HL-60/S4 (cell line): ENCODE data around the gene HPCAL1.

ENCODE experiments used
- in situ Hi-C: fragments of 300-500 bp; cut with MboI; formaldehyde crosslinking; loops from 2 replicates; pipeline ENCODE4 v1.14.3; 2022; ENCODE audit warnings: low sequenced_read_pairs

HPCAL1 gene

DNA sequence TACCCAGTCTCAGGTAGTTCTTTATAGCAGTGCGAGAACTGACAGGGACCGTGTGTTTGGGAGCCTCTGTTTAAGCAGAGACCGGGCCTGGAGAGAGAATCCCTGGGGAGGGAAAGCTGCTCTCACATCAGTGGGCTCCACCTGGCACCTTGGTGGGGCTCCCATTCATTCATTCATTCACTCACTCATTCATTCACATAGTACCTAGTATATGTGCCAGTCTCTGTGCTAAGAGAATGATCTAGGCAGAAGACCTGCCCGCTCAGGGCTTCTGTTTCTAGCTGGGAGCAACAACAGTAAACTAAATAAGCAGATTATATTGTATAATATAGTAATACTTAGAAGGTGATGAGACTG, 17.8 kb downstream of the HPCAL1 start:
- in situ Hi-C loops: no loop called here

DNA sequence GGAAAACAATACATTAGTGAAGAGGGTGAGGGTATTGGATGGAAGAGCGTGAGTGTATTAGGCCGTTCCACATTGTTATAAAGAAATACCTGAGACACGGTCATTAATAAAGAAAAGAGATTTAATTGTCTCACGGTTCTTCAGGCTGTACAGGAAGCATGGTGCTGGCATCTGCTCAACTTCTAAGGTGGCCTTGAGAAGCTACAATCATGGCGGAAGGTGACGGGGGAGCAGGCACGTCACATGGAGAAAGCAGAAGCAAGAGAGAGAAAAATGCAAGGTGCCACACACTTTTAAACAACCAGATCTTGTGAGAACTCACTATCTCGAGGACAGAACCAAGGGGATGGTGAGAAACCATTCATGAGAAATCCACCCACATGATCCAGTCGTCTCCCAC, 18.2 kb downstream of the HPCAL1 start:
- in situ Hi-C loops: no loop called here

DNA sequence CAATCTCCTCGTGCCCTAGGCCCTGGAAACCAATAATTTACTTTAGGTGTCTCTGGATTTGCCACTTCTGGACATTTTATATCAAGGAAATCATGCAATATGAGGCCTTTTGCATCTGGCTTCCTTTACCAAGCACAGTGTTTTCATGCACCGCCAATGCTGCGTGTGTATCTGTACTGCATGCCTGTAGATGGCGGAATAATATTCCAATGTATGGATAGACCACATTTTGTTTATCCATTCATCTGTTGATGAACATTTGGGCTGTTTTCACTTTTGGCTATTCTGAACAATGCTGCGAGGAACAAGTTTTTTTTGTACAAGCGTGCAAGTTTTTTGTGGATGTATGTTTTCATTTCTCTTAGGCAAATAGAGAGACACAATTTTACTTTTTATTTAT, 18.9 kb downstream of the HPCAL1 start:
- in situ Hi-C loops: no loop called here

DNA sequence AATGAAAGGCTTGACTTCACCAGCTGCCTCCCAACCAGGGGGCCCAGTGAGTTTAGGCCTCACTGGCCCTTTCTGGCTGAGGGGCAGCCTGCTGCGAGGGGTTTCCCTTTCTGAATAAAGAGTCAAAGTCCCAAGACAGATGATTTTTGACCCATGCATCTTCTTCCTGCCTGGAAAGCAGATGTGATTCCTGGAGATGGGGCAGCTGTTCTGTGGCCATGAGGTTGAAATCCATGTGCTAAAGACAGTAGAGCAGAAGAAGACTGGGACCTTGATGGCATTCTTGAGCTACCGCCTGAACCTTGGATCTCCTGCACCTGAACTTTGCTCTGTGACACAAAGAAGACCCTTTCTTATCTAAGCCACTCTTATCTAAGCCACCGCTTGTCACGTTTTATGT, 19.8 kb downstream of the HPCAL1 start:
- in situ Hi-C loops: no loop called here

DNA sequence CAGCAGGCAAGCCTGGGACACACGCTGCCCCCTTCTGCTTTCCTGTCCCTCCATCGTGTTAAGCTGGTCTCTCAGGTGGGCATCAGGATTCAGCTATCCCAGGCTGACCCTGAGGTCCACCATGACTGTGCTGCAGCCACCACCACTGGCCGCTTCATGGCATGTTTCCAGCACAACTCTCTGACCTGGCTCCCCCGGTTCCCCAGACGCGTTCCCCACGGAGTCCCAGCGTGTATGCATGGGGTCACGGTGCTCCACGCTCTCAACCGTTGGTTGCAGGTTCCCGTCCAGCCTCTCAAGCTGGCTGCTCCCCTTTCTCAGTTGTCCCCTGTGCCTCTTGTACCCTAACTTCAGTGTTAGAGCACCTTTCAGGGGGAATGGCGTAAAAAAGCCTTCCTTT, 20.3 kb downstream of the HPCAL1 start:
- in situ Hi-C loops: no loop called here

DNA sequence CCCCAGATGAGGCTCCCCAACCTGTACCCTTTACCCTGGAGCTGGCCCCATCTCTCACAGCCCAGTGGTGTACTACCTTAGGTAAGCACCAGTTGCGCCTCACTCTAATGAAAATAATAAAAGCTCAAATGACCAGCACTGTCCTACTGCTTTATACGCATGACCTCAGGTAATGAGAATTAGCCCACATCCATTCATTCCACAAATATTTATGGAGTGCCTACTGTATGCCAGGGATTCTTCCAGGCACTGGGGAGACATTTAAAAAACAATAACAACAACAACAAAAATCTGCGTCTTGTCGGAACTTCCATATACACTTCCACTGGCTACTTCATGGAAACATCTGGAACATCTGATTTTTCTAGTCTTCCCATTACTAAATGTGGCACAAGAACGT, 20.8 kb downstream of the HPCAL1 start:
- in situ Hi-C loops: no loop called here

DNA sequence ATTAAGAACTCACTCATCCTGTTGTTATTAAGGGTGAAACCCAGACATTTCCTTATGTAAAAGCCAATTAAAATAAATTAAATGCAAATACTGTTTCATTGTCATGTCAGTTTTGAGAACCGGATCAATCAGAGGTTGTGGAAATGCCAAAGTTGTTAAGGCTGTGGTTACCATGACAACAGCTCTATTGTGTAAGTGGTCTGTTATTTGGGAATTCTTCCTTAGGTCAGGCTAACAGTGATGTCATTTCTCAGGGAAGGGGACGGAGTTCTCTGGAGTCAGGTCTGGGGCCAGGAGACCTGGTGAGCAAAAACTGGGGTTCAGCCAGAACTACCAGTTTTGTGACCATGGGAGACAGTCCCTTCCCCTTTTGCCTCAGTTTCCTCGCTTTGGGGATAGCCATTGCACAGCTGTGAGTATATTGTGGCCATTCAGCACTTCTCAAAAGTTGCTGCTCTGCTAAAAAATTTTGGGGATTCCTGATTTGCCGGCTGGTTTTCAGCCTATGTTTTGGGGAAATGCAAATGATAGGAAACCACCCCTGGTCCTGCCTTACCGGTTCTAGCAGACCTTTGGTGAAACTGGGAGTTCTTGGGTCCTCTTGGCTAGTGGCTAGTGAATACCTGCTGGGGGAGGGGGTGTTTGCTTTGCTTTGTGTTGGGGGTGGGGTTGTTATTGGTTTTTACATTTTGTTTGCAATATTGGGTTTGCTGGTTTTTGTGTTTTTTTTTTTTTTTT, 21.6 kb downstream of the HPCAL1 start:
- in situ Hi-C loops: no loop called here

DNA sequence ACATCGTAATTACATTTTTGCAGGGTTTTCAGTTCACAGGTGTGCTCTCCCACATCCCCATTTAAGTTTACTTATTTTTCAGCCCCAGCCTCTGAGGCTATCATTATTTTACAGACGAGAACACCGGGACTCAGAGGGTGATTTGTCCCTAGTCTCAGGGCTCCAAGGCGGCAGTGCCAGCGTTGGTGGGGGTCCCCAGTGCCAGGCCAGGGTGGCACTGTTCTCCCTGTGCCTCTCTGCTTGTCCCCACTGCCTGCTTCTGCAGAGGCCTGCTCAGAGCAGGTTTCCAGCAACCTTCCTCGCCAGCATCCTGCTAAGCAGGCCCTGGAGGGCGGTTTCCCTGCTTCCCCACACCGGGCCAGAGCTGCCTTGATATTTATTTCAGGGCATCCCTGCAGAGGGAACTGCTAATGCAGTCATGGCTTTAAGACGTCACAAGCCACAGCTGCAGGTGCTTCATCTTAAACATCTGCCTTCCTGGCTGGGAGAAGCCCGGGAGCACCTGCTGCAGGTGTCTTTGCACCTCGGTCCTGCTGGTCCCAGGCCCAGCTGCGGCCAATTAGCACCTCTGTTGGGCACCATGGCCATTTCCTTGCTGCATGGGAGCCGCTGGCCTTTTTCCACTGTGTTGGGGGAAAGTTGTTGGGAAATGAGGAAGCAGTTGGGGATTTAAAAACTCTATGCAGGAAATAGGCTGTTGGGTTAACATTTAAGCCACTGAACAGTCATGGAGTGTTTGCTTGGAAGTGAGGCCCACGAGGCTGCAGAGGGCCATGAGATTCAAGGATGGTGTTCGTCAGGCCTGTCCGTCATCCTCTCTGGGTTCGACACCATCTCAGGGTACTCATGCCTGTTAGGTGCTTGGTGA, 22.8 kb downstream of the HPCAL1 start:
- in situ Hi-C loops: no loop called here

DNA sequence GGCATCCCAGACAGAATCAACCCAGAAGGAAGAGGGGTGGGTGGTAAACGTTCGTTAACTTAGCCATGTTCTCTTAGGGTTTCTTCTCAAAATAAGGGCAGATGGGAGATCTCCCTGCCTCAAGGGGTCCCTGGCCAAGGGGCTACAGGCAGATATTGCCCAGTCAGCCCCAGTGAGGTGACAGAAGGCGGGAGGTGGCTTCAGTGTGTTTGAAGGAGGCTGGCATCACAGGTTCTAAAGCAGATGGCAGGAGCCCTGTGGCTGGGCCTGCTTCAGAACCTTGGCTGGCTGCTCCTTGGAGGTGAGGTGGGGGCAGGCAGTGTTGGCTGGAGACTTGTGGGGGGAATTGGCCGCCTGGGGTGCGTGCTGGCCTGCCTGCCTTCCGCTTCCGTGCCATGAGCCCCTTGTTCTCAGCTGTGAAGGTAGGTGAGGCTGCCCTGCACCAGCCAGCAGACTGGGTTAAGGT, 23.5 kb downstream of the HPCAL1 start:
- in situ Hi-C loops: no loop called here

DNA sequence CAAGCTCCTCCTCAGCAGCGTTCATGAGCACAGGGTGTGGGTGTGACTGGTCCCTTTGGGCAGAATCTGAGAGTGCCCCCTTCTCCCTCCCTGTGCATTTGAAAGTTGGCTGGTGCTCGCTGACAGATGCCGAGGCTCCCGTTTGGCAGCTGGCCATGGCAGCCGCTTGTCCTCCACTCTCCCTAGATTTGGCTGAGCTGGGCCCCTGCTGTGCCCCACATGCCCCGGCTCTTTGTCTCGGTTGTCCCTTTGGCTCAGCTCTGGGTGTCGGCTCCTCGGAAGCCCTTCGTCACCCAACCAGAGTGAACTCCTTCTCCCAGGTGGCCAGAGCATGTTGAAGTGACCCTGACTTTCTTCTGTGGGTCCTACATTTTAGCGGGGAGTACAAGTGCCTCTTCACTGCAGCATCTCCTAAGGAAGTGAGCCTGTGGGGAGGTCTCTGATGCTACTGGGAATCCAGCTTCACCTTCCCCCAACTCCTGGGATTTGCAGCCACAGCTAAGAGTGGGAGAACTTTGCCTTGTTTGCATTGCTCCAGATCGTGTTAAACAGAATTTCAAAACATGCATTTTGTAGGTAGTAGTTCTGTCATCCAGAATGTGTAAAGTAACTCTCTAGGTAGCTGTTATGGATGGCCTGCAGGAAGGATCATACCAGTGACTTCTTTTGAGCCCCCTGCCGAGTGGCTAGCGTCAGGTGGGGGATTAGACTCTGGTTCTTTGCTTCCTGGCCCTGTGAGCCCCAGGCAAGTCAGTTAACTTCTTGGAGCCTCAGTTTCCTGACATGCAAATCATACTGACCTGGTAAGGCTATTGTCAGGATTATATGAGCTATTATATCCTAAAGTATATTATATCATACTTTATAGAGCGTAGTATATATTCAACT, 24.2 kb downstream of the HPCAL1 start:
- in situ Hi-C loops: no loop called here

DNA sequence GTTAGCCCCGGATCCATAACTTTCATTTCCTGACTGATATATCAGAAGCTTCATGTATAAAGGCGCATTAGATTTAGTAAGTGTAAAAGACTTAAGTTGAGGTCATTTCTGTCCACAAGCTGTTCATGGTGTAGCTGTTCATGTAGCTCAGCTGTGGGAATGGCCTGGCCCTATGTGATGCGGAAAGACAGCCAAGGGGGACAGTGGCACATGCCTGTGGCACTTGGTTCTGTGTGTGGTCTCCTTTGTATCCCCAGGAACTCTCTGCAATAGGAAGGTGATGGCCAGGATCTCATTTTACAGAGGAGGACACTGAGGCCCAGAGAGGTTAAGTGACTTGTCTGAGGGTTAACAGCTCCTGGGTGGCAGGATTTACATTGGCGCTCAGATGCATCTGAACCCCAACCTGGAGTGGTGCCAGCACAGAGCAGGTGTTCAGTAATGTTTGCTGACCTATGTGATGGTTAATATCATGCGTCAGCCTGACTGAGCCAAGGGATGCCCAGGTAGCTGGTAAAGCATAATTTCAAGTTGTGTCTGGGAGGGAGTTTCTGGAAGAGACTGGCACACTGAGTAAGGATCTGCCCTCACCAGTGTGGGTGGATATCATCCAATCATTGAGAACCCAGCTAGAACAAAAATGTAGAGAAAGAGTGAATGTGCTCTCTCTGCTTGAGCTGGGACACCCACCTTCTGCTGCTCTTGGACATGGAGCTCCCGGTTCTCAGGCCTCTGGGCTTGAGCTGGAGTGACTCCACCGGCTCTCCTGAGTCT, 25.4 kb downstream of the HPCAL1 start:
- in situ Hi-C loops: no loop called here

DNA sequence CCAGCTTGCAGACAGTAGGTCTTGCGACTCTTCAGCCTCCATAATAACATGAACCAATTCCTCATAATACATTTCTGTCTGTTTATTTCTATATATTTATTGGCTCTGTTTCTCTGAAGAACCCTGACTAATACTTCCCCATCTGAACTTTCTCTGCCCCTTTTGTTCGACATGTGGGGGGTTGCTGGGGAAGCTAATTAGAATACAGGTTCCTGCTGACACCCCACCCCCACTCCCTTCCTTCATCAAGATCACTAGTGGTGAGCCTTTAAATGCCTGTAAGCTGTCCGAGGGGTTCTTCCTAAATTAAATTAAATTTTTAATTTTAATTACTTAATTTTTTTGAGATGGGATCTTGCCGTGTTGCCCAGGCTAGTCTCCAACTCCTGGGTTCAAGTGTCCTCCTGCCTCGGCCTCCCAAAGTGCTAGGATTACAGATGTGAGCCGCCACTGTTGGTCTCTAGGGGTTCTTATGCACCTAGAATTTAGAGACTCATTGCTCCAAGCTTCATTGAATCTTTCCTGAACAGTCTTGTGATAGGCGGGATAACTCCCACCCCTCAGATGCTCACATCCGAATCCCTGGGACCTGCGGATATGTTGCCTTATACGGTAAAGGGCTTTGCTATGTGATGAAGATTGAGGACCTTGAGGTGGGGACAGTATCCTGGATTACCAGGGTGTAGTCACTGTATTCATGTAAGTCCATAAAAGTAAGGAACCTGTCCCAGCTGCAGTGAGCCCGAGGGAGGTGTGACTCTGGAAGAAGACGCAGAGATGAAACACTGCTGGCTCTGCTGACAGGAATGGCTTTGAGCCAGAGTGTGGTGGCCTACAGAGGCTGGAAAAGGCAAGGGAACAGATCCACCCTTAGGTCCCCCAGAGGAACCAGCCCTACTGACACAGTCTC, 26.2 kb downstream of the HPCAL1 start:
- in situ Hi-C loops: no loop called here

DNA sequence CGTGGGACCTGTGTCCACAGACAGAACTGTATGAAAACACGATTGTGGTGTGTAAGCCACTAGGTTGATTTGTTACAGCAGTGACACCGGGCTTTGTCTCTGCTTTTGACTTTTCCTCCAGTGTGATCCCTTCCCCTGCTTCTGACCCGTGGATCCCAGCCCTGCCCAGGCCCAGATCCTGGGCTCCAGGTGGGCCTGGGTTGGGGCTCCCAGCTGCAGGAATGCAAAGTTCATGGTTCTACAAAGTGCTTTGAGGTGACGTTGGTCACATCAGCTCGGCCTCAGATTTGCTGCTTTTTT, 26.8 kb downstream of the HPCAL1 start:
- in situ Hi-C loops: no loop called here

DNA sequence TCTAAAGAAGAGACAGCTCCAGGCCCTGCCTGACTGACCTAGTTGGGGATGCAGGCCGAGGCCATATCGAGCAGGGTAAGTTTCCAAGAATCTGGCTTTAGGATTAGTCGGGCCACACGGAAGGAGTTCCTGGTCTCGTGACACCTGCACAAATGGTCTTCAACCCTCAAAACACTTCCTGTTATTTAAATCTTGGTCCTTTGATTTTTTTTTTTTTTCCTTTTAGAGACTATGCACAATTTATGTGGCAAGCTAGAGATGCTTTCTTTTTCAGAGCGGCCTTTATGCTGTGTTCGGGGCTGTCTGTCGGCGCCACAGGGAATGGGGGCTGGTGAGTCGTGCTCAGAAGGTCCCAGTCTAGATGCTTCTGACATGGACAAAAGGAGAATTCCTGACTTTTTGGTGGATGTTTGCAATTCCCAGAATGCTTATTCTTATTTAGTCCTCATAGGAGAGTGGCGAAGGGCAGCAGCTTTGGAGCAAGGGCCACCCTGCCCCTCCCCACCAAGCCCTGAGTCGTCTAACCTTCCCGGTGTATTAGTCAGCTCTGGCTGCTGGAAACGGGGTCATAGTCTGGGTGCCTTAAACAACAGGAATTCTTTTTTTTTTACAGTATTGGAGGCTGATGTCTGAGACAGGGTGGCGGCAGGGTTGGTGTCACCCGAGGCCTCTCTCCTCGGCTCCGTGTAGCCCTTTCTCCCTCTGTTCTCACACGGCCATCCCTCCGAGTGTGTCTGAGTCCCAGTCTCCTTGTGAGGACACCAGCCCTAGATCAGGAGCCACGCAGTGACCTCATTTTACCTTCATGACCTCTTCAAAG, 27.4 kb downstream of the HPCAL1 start:
- in situ Hi-C loops: no loop called here

DNA sequence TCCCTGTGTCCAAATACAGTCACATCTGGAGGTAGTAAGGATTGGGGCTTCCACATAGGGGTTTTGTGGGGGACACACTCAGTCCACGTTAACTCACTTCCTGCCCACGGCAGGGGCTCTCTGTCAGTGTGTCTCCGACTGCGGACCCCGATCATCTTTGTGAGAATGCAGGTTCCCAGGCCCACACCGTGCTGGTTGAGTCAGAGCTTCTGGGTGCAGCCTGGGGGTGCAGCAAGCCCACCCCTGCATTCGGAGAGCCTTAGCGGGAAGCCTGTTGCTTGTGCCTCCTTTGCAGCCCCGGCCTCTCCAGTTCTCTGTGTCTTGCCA, 28.0 kb downstream of the HPCAL1 start:
- in situ Hi-C loops: no loop called here

DNA sequence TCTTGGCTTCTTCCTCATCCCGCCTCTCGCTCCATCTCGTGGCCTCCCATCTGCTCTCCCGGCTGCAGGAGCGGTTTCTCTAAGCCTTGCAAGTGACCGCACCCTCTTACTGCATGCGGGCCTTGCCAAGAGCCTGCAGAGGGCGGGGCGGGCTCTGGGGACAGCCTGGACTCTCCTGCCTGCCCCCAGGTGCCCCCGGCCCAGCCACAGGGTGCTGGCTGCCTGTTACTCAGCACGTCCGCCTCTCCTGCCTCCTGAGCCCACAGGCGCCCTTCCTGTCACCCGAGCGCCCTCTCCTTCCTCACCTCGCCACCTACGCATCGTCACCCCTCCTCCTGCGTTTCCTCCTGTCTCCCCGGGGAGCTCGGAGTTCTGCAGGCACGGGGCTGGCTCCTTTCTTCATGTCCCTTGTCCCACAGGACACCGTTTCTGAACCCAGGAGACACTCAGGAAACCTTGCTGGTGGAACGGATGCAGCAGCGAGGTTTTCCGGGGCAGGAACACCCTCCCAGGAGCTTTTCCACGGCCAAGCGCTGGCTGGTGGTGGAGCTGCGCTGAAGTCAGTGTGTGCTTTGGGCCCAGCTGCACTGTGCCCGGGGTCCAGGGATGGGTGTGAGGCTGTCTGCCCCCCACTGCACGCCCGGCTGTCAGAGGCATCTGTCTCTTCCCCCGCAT, 28.5 kb downstream of the HPCAL1 start:
- in situ Hi-C loops: no loop called here

DNA sequence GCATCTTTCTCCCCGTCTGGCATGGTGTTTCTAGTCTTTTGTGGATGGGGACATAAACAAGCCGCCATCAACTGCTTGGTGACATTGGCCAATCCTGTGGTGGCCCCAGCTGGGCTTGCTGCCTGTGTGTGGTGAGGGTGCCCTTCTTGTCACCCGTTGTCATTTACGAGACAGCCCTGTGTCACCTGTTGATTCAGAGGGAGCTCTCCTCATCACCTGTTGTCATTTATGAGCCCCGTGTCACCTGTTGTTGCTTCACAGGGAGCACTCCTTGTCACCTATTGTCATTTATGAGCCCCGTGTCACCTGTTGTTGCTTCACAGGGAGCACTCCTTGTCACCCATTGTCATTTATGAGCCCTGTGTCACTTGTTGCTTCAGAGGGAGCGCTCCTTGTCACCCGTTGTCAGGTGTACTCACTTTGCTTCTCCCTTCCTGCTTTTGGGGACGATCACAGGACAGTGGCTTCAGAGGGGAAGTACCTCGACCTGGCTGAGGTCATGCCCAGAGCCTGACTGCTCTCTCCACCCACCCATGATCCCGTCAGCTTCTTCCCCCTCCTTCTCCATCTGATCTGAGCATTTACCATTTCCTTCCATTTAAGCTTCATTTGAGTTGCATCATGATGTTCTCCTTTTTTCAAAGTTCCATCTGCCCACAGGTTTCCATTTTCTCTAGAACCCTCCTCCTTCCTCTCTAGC, 29.1 kb downstream of the HPCAL1 start:
- in situ Hi-C loops: no loop called here
